HG03196 (cell line): Measurements from ENCODE around the gene GJB5.

ENCODE experiments used
- ATAC-seq: cut with Tn5 transposase; IDR thresholded peaks from one replicate; pipeline ENCODE4 v1.9.1; 2021; ENCODE audit not compliant: unreplicated experiment

Gene GJB5

GRCh38 chr1:34744851-34745250 lies 10.0 kb upstream of the GJB5 start:
- ATAC-seq = no peak

GRCh38 chr1:34745666-34746065 lies 9.2 kb upstream of the GJB5 start:
- ATAC-seq = no peak

- ATAC-seq = no peak
Measured at GRCh38 chr1:34746101-34746500, 8.7 kb upstream of the GJB5 start.

DNA sequence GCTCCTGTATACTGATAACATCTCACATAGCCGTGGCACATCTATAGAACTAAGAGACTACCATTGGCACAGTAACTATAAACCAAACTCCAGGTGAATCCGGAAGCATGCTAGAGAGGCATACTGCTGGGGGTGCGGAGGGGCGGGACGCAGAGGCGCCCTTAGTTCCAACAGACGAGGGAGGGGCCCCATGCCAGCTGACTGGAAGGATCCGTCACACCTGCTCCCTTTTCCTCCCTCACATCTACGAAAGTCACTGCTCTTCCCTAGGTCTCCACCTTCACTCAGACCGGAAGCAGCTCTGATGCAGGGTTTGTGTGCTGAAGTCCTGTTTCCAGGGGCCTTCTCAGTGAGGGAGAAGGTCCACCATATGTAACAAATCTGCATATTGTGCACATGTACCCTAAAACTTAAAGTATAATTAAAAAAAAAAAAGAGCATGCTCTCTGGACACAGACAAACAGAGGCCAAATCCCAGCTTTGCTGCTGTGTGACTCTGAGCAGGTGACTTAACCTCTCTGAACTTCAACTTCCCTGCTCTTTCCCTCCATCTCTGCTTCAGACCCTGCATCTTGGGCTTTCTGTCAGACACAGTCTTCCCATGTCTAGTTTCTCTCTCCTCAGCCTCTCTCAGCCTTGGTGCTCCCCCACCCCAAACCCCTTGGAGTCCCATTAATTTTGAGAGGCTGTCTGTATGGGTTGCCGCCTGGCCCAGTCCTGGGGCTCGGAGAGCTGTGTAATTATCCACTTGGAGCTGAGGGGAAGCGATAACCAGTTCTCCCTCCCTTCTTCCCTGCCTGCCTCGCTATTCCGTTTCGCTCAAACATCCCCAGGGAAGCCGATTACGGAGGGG lies 7.8 kb upstream of the GJB5 start:
- no peak for ATAC-seq

DNA sequence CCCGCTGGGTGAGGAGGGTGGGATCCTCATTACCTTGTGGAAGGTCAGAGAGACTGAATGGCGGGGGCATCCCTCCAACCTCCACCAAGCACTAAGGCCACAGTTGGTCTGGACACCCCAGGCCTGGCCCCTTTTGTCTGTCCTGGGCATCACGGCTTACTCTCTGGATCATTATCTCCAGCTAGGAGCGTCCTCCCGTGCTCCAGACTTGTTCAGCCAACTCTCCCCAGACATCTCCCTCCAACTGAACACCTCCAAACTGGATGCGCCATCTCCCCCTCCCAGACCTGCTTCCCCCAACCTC lies 7.3 kb upstream of the GJB5 start:
- no peak for ATAC-seq

- ATAC-seq = no peak
Measured at GRCh38 chr1:34749992-34750391, 4.9 kb upstream of the GJB5 start.

DNA sequence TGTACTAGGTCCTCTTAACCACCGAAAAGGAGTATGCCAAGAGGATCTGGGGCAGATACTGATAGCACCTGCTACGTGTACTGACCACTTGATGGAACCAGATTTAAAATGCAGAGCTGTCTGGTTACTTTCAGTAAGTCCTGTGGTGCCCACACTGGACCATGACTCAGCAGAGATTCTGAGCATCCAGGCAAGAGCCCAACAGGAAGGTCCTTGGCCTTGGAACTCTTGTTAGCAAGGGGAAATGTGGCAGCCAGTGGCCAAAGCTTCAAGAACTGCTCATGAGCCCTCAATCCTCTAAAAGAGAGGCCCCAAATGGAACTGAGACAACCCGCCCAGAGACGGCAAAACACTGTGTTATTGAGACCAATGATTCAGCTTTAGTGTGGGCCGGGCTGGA lies 4.2 kb upstream of the GJB5 start:
- ATAC-seq = no peak

GRCh38 chr1:34753163-34753562 lies 1.7 kb upstream of the GJB5 start:
- no peak for ATAC-seq

- no peak for ATAC-seq
Measured at GRCh38 chr1:34755961-34756360, 1.1 kb downstream of the GJB5 start.

GRCh38 chr1:34757386-34757785 lies 2.5 kb downstream of the GJB5 start:
- no peak for ATAC-seq

- no peak for ATAC-seq
Measured at GRCh38 chr1:34758751-34759150, 3.9 kb downstream of the GJB5 start.

- ATAC-seq = no peak
Measured at GRCh38 chr1:34759503-34760357, 4.9 kb downstream of the GJB5 start, which contains the start of gene GJB4. Gene GJB4 (plus strand): TSS chr1:34759740. CDS start chr1:34761255, 1,515 bp downstream.

- no peak for ATAC-seq
Measured at GRCh38 chr1:34761176-34761761, 6.4 kb downstream of the GJB5 start.

GRCh38 chr1:34761776-34762307 lies 7.0 kb downstream of the GJB5 start:
- no peak for ATAC-seq

DNA sequence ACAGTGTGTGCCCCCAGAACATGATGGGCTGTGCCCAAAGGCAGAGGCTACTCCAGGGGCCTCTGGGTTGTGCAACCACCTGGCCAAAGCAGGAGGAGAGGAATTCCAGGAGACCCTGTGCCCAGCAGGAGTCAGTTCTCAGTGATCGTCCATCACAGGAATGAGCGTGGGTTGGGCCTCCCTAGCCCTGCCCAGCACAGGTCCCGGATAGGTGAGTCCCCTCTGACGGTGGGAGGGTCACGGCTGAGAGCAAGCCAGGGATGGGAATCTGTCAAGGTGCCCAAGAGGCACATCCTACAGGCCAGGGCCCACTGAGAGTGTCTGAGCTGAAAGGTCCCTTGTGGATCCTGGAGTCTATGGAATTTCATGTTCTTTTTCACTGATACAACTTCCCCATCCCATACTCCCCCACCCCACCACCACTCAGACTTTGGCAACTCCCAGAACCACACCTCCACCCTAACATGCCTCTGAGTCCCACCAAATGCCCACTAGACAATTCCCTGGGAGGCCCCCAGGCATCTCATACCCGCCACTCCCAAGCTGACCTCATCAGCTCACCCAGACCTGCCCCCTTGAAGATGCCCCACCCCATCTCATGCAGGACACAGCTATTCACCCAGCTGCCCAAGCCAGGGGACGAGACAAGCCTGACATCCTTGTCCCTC lies 7.8 kb downstream of the GJB5 start:
- ATAC-seq = no peak

- ATAC-seq = no peak
Measured at GRCh38 chr1:34763142-34763781, 8.4 kb downstream of the GJB5 start.

- no peak for ATAC-seq
Measured at GRCh38 chr1:34768856-34769255, 14.0 kb downstream of the GJB5 start.

GRCh38 chr1:34770891-34771504 lies 16.2 kb downstream of the GJB5 start:
- no peak for ATAC-seq

DNA sequence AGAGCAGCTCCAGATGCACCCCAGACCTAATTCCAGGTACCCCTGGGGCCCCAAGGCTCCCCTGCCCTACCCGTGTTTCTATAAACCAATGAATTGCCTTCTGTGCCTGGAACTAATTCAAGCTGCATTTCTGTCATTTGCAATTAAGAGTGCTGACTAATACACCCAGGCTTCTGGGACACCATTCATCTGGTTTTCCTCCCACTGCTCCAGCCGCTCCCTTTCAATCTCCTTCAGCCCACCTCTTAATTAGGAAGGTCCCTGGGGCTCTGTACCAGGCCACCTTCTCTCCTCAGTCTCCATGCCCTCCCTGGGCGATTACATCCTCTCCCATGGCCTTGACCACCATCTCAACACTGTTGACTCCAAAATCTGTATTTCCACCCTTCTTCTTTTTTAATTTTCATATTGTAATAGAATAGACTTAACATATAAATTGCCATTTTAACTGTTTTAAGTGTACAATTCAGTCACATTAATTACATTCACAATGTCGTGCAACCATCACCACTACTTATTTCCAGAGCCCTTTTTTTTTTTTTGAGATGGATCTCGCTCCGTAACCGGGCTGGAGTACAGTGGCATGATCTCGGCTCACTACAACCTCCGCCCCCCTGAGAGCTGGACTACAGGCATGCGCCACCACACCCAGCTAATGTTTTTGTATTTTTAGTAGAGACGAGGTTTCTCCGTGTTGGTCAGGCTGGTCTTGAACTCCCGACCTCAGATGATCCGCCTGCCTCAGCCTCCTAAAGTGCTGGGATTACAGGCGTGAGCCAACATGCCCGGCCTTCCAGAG lies 16.9 kb downstream of the GJB5 start:
- ATAC-seq = no peak
